A172 (cell line): ENCODE results near the gene NRAP. TPM values are rescaled to one million over a fixed set of nuclear protein-coding genes. Genes with fewer than 3 reads are reported as not detected.

Experiments used
- DNase-seq: peaks from one replicate; pipeline ENCODE4 v3.0.0-alpha.2; 2015; ENCODE audit warnings: low spot score
- total RNA-seq: library from RNA; depleted of rRNA; stranded (reverse); fragments of >200 nt; shearing (Covaris generic); gene quantifications from 2 replicates; pipeline ENCODE4 v1.2.3, GENCODE V29; 2014; rRNA removed

NRAP gene
- not detected in 2 replicates for total RNA-seq

GRCh38 chr10:113663908-113664307 is at the start of gene NRAP:
Gene NRAP, minus strand, starts transcription at chr10:113664041. Its CDS starts 159 bp downstream, at chr10:113663882.
- DNase-seq = no peak

- DNase-seq = no peak
Measured at GRCh38 chr10:113713640-113713982, 49.8 kb upstream of the NRAP start.

GRCh38 chr10:113712755-113713639 is 49.2 kb upstream of the NRAP start:
- no peak for DNase-seq

- no peak for DNase-seq
Measured at GRCh38 chr10:113712024-113712423, 48.2 kb upstream of the NRAP start.

GRCh38 chr10:113711142-113711541 is 47.3 kb upstream of the NRAP start:
- DNase-seq = no peak

GRCh38 chr10:113709221-113709838 is 45.5 kb upstream of the NRAP start:
- DNase-seq = peak; percentile 71

- DNase-seq = no peak
Measured at GRCh38 chr10:113708640-113709039, 44.8 kb upstream of the NRAP start.

GRCh38 chr10:113706623-113707022 is 42.8 kb upstream of the NRAP start:
- no peak for DNase-seq

- no peak for DNase-seq
Measured at GRCh38 chr10:113705344-113705652, 41.5 kb upstream of the NRAP start.

GRCh38 chr10:113704637-113705343 is 40.9 kb upstream of the NRAP start:
- peak; percentile 32 for DNase-seq

GRCh38 chr10:113697595-113697994 is 33.8 kb upstream of the NRAP start:
- no peak for DNase-seq

- DNase-seq = no peak
Measured at GRCh38 chr10:113695691-113696090, 31.9 kb upstream of the NRAP start.

- DNase-seq = no peak
Measured at GRCh38 chr10:113693348-113693747, 29.5 kb upstream of the NRAP start.

- DNase-seq = no peak
Measured at GRCh38 chr10:113692271-113692670, 28.4 kb upstream of the NRAP start.

- no peak for DNase-seq
Measured at GRCh38 chr10:113691381-113691780, 27.5 kb upstream of the NRAP start.

- no peak for DNase-seq
Measured at GRCh38 chr10:113690749-113691148, 26.9 kb upstream of the NRAP start.

- DNase-seq = no peak
Measured at GRCh38 chr10:113689574-113689973, 25.7 kb upstream of the NRAP start.

GRCh38 chr10:113689057-113689456 is 25.2 kb upstream of the NRAP start:
- DNase-seq = no peak

GRCh38 chr10:113687037-113687436 is 23.2 kb upstream of the NRAP start:
- DNase-seq = no peak

GRCh38 chr10:113686028-113686427 is 22.2 kb upstream of the NRAP start:
- no peak for DNase-seq

- no peak for DNase-seq
Measured at GRCh38 chr10:113683300-113683699, 19.5 kb upstream of the NRAP start.

GRCh38 chr10:113681533-113682470 is 18.0 kb upstream of the NRAP start:
- no peak for DNase-seq
